ENCODE data around the gene CTIF.

The CTIF gene

GRCh38 chr18:48789259-48789812 lies 250.5 kb downstream of the CTIF start:
- no peak for DNase-seq (ENCODE audit: low read depth)

GRCh38 chr18:48790226-48790863 lies 251.5 kb downstream of the CTIF start:
- no peak for DNase-seq (ENCODE audit: low read depth)

GRCh38 chr18:48790869-48791635 lies 252.2 kb downstream of the CTIF start:
- DNase-seq (ENCODE audit: low read depth): no peak

- DNase-seq (ENCODE audit: low read depth): no peak
Observed at GRCh38 chr18:48791636-48792105, 252.8 kb downstream of the CTIF start.

GRCh38 chr18:48792141-48792540 lies 253.3 kb downstream of the CTIF start:
- no peak for DNase-seq (ENCODE audit: low read depth)

GRCh38 chr18:48792611-48793380 lies 254.0 kb downstream of the CTIF start:
- no peak for DNase-seq (ENCODE audit: low read depth)

GRCh38 chr18:48794251-48794970 lies 255.6 kb downstream of the CTIF start:
- DNase-seq (ENCODE audit: low read depth): no peak

- DNase-seq (ENCODE audit: low read depth): no peak
Observed at GRCh38 chr18:48795696-48796095, 256.9 kb downstream of the CTIF start.

GRCh38 chr18:48796491-48797205 lies 257.8 kb downstream of the CTIF start:
- DNase-seq (ENCODE audit: low read depth): no peak

GRCh38 chr18:48797841-48798255 lies 259.0 kb downstream of the CTIF start:
- no peak for DNase-seq (ENCODE audit: low read depth)

GRCh38 chr18:48798334-48799245 lies 259.8 kb downstream of the CTIF start:
- no peak for DNase-seq (ENCODE audit: low read depth)

GRCh38 chr18:48799724-48800315 lies 261.0 kb downstream of the CTIF start:
- no peak for DNase-seq (ENCODE audit: low read depth)

- DNase-seq (ENCODE audit: low read depth): no peak
Observed at GRCh38 chr18:48800466-48800865, 261.6 kb downstream of the CTIF start.

- no peak for DNase-seq (ENCODE audit: low read depth)
Observed at GRCh38 chr18:48800876-48801727, 262.3 kb downstream of the CTIF start.

GRCh38 chr18:48801728-48802542 lies 263.1 kb downstream of the CTIF start:
- DNase-seq (ENCODE audit: low read depth): no peak

- DNase-seq (ENCODE audit: low read depth): no peak
Observed at GRCh38 chr18:48802543-48803290, 263.9 kb downstream of the CTIF start.

- no peak for DNase-seq (ENCODE audit: low read depth)
Observed at GRCh38 chr18:48803518-48803917, 264.7 kb downstream of the CTIF start.
